Uterus (tissue), 2 donors: ENCODE results near the gene PTGDS.

Experiments used
- CTCF ChIP-seq, 4 experiments: fragments of 200-600 bp in 2 of 4; fragments of 450-650 bp in 2 of 4; sonication (generic) in 2 of 4; IDR thresholded peaks; one replicate each; pipeline ENCODE4 v1.5.1; 2016 to 2019; ENCODE audit warnings: antibody characterized with exemption in 4 of 4, mild to moderate bottlenecking in 2 of 4, moderate library complexity in 1 of 4
- POLR2A ChIP-seq, 2 donors: fragments of 450-650 bp; IDR thresholded peaks; one replicate each; pipeline ENCODE4 v1.6.1; 2016; ENCODE audit warnings: antibody characterized with exemption in 2 of 2, mild to moderate bottlenecking in 1 of 2, moderate library complexity in 1 of 2

DNA sequence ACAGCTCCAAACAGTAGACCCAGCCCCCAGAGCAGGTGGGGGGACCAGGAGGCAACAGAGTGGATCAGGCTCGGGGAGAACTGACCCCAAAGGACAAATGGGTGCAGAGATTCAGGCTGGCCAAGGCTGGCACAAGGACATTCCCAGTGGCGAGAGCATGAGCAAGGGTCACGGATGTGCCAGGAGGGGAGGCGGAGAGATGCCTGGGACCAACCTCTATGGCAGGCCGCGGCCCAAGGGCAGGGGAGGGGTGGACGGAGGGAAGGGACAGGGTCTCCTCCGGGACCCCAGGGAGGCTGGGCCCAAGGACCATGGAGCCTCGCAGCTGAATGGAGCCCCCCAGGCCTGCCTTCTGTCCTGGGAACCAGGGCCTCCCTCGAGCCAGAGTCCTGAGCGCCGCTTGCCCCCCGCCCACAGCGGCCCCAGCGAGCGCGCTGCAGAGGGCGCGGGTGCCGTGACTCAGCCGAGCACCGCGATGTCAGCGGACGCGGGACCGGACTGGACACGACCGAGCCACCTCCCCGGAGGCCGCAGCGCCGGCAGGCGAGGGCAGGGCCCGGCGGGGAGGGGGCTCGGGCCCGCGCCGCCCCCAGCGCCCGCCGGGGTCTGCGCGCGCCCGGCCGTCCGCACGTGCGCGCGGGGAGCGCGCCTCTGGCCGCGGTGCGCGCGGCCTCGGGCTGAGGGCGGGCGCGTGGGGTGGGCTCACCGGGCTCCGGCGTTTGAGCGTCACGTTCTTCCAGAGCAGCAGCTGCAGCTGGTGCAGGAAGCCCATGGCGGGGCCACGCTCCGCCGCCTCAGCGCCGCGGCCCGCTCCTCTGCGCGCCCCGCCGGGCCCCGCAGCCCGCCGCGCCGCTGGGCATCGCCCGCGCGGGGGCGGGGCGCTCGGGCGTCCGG lies 50.3 kb downstream of the PTGDS start, which contains the start of gene ABCA2:
- TF ChIP-seq CTCF (IDR thresholded peaks at IDR 0.05) (no peak), POLR2A (IDR thresholded peaks at IDR 0.05) (no peak)
